Measurements from ENCODE around the gene CDKAL1. TPM values are rescaled to one million over a fixed set of nuclear protein-coding genes. Genes with fewer than 3 reads are reported as not detected.

CDKAL1 gene
- total and polyA plus RNA-seq, 2 of the 8 experiments (the other 6 are each of a cell fraction or from before 2014, with no cell fraction given), result 8.4 to 24.6 TPM

DNA sequence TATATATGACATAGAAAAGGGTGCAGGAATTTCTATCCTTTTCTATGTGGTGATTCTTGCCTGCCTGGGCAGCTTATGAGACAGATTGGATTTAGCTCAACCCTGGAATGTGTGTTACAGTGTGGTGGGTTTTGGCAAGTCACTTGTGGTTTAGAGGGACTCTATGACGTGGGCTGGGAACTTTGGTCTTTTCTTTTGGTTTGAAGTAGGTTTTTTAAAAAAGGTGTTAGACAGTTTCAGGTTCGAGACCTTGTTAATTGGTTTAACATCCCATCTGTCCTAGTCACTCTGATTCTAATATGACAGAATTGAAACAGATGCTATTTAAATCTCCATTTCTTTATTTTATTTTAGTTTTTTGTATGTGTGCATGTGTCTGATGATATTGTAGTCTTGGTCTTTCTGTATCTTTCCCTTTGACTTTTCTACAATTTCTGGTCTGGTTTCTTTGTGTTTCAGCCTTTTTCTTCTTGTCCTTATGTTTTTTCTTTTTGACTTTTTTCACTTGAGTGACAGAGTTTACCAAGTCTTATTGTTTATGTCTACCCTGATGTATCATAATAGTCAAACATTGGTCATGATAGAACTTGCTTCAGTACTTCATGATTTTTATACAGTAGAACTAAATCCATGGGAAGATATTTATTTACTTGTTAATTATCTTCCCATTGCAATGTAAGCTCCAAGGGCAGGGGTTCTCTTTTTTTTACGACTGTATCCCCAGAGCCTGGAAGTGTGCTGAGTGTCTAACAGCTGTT, 174.3 kb downstream of the CDKAL1 start:
- Histone ChIP-seq H3K4me3 (ENCODE audit: extremely low read depth in 1 of 4, insufficient read depth in 2 of 4, low read depth in 3 of 4, low read length in 4 of 4) (no peak overlapping the region), H2BK5ac (ENCODE audit: low read depth, low read length) (no peak overlapping the region), H3K14ac (ENCODE audit: insufficient read length) (no peak overlapping the region), H2AK5ac (ENCODE audit: low read depth, low read length) (no peak overlapping the region), H3K36me3 (ENCODE audit: control insufficient read depth in 2 of 4, insufficient read depth in 4 of 4, low read length in 3 of 4) (no peaks in the 10 kb centered on the region), H3K27ac (ENCODE audit: low read depth, low read length) (no peak overlapping the region), H3K79me1 (ENCODE audit: low read depth, low read length) (no peaks in the 10 kb centered on the region), H4K91ac (replicated peaks; ENCODE audit: insufficient read length, low read length) (no peak overlapping the region), H3K23me2 (ENCODE audit: low read depth, low read length) (no peaks in the 10 kb centered on the region), H3K4me2 (ENCODE audit: insufficient read depth in 1 of 2, low read depth in 2 of 2, low read length in 2 of 2) (no peak overlapping the region), H3K56ac (replicated peaks; ENCODE audit: insufficient read length, low read depth, low read length) (no peak overlapping the region), H3K4ac (replicated peaks; ENCODE audit: insufficient read length, low read depth, low read length) (no peak overlapping the region), H3K4me1 (replicated peaks in 1 of 4; ENCODE audit: control insufficient read depth in 3 of 4, insufficient read depth in 4 of 4, low read length in 3 of 4) (peaks cover 0 to 2% (median 0%) of the 10 kb centered on the region in 4 experiments; a peak in 1 of 7 replicates), H3K27me3 (replicated peaks in 1 of 4; ENCODE audit: control insufficient read depth in 3 of 4, extremely low read depth in 1 of 4, insufficient read depth in 3 of 4, low read length in 3 of 4) (no peaks in the 10 kb centered on the region), H4K20me1 (replicated peaks in 1 of 2; ENCODE audit: control insufficient read depth in 1 of 2, insufficient read depth in 2 of 2, low read length in 2 of 2) (no peaks in the 10 kb centered on the region), H4K8ac (ENCODE audit: extremely low read depth, insufficient read depth, low read length) (no peak overlapping the region), H3K9ac (replicated peaks in 1 of 4; ENCODE audit: extremely low read depth in 1 of 4, low read depth in 3 of 4, low read length in 3 of 4) (no peak overlapping the region), H3K18ac (ENCODE audit: extremely low read depth, low read length) (no peak overlapping the region), H2BK12ac (ENCODE audit: low read depth, low read length) (no peak overlapping the region), H3K79me2 (ENCODE audit: control insufficient read depth in 1 of 2, insufficient read depth in 2 of 2, low read length in 2 of 2) (0 out of 4 replicates have a peak, but pooled peaks cover 0 to 5% of the 10 kb centered on the region in 2 experiments), H3K23ac (ENCODE audit: insufficient read length) (no peak overlapping the region), H4K5ac (ENCODE audit: insufficient read length, low read depth, low read length) (no peak overlapping the region), H3K9me3 (ENCODE audit: insufficient read depth in 2 of 2, low read depth in 1 of 2, low read length in 1 of 2) (no peaks in the 10 kb centered on the region), H2BK120ac (replicated peaks; ENCODE audit: low read depth, low read length) (no peak overlapping the region), H2BK20ac (ENCODE audit: low read length) (no peak overlapping the region), H2AFZ (ENCODE audit: low read length) (no peak overlapping the region), H2BK15ac (ENCODE audit: low read length) (no peak overlapping the region)
- DNase-seq (ENCODE audit: low read depth in 1 of 2, low spot score in 2 of 2) (no peak), FAIRE-seq (no peak)
- ChIA-PET CTCF (ENCODE audit: partially characterized antibody) (no interaction called here), POLR2A (ENCODE audit: partially characterized antibody) (interaction anchor here (0.6 kb wide), 1 partner anchor 263 kb away, joined by 3 read pairs; no protein-coding TSS in a partner anchor)
- WGBS, 2 experiments (ENCODE audit: extremely low coverage in 1 of 2, insufficient coverage in 1 of 2, insufficient read length in 1 of 2, insufficient replicate concordance in 2 of 2, low coverage in 1 of 2, low lambda C conversion rate in 2 of 2, missing lambda C conversion rate in 1 of 2), result 87% methylated on average over 3 of the region's 3 CpGs; no CpG with 5 or more reads in 1 of the 2 experiments
- no peak for TF ChIP-seq TBP (IDR thresholded peaks at IDR 0.05; ENCODE audit: low read depth, low read length)
- no peak for TF ChIP-seq YY1 (IDR thresholded peaks at IDR 0.05; ENCODE audit: low read depth, low read length)
- TF ChIP-seq GABPA (IDR thresholded peaks at IDR 0.05; ENCODE audit: borderline replicate concordance, insufficient read depth, low read length), result no peak
- no peak for TF ChIP-seq TCF12 (IDR thresholded peaks at IDR 0.05; ENCODE audit: low read depth, low read length)
- no peak for TF ChIP-seq FOSL1 (IDR thresholded peaks at IDR 0.05; ENCODE audit: insufficient read depth, low read depth, low read length)
- no peak for TF ChIP-seq CREB1 (IDR thresholded peaks at IDR 0.05)
- no peak for TF ChIP-seq RFX5 (IDR thresholded peaks at IDR 0.05; ENCODE audit: borderline replicate concordance, low read depth, low read length)
- TF ChIP-seq TAF7 (optimal IDR thresholded peaks at IDR 0.05; ENCODE audit: borderline replicate concordance, low read depth, low read length), result no peak
- TF ChIP-seq RAD21 (IDR thresholded peaks at IDR 0.05 in 1 of 2, conservative IDR thresholded peaks at IDR 0.05 in 1 of 2; ENCODE audit: low read depth in 2 of 2, low read length in 2 of 2), result no peak
- TF ChIP-seq SAP30 (IDR thresholded peaks at IDR 0.05; ENCODE audit: insufficient read depth, insufficient replicate concordance, low read length), result no peak
- TF ChIP-seq ASH2L (IDR thresholded peaks at IDR 0.05; ENCODE audit: low read length), result no peak
- TF ChIP-seq CTBP2 (IDR thresholded peaks at IDR 0.05; ENCODE audit: borderline replicate concordance, insufficient read depth, insufficient read length, low read length), result no peak
- TF ChIP-seq POLR2A (IDR thresholded peaks at IDR 0.05; ENCODE audit: control extremely low read depth in 1 of 2, low read depth in 2 of 2, low read length in 2 of 2), result no peak

Measured in H1 (cell line).